Esophagus mucosa (tissue), 1 donor: ENCODE data around the gene ARHGAP31. TPM values are rescaled to one million over a fixed set of nuclear protein-coding genes. Genes with fewer than 3 reads are reported as not detected.
"Not testable (repeated sequence)": the region's sequence is repeated elsewhere in the genome, so short reads cannot be mapped to it uniquely, and the experiment has no call there.

Experiments used
- ATAC-seq: fragments of 200-7000 bp; cut with Tn5 transposase; one replicate; pipeline ENCODE4 v1.9.1; 2020
- total RNA-seq: library from RNA; stranded (reverse); gene quantifications from one replicate; pipeline ENCODE4 v1.2.4, GENCODE V29; 2023
- donor health status: DM: yes; HTN: yes; CAD: no.

The ARHGAP31 gene
- total RNA-seq, 1 donor from 2014 or later = 4.3 TPM

DNA sequence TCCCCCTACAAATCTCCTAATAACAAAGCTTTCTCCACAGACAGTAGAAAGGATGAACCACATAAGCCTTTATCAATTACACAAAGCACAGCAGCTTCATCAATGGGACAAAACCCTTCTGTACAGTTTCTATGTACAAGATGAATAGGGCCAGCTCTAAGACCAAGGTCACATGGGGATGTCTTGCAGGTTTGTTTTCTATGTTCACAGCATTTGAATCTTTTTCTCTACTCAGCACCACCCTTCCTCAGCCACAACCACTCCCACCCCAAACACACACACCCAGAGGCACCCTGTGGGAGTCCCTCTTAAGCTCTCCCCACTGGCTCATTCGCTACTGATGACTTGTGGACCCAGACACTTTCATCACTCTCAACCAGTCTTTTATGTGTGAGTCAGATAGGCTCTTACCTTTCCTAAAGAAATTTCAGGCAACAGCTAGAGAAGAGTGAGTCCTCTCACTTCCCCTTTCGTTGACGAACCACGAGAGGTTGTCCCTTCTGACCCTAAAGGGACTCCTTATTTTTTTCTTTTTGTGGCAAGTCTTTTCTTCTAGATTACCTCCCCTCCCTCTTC lies 57.9 kb downstream of the ARHGAP31 start:
- peak; percentile 59 for ATAC-seq

DNA sequence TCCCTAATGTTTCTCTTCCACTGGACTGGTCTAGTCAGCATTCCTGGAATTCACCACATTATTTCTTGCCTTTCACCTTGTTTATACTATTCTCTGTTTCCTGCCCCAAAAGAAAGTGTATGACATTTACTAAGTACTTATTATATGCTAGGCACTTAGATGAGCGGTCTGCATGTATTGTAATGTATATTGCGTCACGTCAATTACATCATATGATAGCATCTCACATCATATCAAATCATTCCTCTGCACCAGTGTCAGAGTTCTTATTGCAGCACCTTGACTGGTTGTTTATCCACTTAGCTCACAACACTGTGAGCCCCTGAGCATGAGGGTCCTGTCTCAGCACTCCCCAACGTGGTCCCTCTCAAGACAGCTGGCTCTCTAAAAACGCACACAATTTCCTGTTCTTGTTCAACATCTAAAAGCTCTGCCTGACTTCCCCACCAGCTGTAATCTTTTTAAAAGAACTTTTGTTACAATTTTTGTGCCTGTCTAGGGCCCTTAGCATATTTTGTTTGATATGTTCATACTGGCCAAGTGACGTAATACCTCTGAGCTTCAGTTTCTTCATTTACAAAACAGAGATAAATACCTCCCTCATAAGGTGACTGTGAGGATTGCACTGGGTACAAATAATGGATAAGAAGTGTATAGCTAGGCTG lies 58.8 kb downstream of the ARHGAP31 start:
- peak; percentile 71 for ATAC-seq

DNA sequence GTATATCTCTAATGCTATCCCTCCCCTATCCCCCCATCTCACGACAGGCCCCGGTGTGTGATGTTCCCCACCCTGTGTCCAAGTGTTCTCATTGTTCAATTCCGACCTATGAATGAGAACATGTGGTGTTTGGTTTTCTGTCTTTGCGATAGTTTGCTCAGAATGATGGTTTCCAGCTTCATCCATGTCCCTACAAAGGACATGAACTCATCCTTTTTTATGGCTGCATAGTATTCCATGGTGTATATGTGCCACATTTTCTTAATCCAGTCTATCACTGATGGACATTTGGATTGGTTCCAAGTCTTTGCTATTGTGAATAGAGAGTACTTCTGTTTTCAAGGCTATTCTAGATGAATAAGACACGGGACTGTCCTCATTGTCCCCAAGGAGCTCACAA lies 61.4 kb downstream of the ARHGAP31 start:
- not testable (repeated sequence) for ATAC-seq

DNA sequence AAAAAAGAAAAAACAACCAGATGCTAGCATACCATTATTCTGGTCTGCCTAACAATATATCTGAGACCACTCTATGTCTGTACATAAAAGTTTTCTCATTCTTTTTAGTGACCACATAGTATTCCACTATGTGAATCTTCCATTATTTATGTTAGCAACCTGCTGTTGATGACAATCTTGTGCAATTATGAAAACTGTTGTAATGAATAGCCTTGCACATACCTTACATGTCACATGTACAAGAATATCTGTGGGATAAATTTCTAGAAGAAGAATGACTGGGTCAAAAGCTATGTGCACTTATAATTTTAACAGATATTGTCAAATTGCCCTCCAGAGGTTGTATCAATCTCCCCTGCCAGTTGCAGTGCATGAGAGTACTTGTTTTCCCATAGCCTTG lies 62.5 kb downstream of the ARHGAP31 start:
- ATAC-seq = no peak

DNA sequence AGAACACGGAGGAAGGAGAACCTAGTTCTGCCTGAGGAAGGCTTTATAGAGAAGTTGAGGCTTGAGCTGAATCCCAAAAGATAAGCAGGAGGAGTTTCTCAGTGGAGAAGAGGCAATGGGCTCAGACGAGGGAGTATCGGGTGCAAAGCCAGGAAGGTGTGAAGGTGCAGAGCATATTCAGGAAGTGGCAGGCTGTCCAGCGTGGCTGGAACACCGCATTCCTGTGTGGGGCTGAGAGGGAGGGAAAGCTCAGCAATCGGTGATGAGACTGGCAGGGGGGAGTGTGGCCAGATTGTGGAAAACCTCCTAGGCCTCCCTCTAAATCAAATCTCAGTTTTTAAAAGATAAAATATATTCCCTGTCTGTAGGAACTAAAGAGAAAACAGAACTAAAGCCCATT lies 63.0 kb downstream of the ARHGAP31 start:
- ATAC-seq = no peak

DNA sequence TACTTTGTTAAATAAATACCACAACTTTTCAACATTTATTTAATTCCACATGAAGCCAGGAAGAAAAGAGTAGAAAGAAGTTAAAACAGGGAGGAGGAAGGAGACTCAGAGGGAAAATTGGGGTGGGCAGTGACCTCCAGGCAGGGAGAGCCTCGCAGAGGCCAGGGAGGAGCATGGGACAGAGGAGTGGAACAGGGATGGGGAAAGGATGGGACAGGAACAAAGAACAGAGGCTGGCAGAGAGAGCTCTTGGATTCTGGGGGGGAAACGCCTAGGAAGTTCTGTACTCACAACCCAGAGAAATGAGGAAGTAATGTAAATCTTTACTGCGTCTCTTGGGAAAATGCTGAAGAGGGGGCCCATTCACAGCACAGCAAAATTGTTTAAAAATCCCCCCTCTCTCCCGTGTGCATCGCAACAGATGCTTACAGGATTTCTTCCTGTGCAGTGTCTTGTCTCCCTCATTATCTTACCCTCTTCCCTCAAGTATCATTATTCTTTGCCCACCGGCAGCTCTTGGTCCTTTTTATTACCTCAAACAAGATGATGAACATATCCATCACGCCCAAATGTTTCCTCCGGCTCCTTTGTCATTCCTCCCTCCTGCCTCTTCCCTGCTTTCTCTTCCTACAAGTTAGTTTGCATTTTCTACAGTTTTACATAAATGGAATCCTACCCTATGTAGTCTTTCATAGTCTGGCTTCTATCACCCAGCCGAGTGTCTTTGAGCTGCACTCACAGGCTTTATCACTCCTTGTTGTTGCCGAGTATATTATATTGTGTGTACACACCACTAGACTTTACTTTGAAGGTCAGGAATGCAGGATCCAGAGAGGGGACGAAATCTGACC lies 65.5 kb downstream of the ARHGAP31 start:
- ATAC-seq = no peak

DNA sequence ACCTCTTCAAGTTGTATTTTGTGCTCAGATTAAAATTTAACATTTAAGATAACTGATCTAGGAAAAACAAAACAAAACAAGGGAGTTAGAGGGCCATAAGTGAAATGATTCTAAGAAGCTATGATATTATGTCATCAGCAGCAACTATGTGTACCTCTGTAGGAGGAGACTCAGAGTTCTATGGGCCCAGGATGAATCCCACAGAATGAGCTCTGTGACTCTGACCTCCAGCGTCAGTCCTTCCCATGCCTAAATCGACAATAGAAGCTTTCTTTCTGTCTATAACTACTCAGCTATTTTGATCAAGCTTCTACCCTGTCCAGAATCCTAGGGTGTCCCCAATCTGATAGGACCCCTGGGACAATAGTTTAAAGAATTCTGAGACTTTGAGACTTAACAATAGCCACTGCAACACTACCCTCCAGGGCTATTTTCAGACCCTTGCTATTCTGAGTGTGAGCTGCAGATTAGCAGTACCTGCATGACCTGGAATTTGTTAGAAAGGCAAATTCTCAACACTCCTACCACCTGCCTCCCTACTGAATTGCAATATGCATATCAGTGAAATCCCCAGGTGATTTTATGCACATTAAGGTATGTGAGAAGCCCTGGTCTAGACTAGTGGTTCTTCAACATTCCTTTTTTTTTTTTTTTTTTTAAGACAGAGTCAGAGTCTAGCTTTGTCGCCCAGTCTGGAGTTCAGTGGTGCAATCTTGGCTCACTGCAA lies 66.7 kb downstream of the ARHGAP31 start:
- no peak for ATAC-seq

DNA sequence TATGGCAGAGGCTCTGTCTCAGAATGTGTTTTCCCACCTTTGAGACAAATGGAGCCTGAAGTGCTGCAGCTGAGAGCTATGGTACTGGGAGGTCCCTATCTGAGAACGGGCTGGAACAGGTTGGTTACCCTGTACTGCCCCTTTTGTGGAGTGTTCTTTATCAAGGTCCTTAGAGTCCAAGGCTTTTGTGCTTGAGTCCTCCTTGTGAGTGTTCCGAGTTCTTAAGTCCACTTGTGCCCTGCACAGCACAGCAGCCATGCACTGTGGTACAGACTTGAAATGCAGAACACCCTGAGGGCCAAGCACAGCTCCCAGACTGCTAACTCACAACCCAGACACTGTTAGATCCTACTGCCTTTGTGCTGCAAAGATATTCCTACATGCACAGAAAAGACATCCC lies 67.8 kb downstream of the ARHGAP31 start:
- ATAC-seq = no peak

DNA sequence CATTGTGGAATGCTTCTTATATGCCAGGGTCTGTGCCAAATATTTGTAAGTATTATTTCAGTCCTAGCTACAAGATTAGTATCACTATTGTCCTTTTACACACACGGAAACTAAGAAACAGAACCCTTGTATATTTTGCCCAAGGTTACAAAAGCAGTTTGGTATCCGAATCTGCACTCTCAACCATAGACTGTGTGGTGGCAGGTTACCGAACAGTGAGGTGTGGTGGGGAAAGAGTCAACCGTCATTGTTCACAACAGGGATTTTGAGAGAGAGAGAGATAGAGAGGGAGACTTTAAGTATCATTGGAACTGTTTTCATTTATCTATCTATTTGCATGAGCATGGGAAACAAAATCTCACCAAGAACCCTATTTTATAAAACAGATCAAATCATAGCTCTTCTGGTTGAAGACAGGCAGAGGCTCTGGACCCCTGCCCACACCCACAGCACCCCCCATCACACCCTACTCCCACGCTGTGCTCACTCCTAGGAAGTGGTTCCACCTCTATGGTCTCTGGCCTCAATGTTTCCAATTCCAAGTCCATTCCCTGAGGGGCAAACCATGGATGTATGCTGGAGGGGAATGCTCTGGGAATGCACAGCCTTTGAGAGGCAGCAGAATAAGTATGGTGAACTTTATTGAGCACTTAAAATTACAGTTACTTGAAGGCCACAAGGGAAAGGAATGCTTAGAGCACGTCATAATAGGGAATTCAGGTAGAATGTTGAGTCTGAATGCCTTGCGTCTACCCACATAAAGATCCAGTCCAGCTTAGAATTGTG lies 69.0 kb downstream of the ARHGAP31 start:
- no peak for ATAC-seq

DNA sequence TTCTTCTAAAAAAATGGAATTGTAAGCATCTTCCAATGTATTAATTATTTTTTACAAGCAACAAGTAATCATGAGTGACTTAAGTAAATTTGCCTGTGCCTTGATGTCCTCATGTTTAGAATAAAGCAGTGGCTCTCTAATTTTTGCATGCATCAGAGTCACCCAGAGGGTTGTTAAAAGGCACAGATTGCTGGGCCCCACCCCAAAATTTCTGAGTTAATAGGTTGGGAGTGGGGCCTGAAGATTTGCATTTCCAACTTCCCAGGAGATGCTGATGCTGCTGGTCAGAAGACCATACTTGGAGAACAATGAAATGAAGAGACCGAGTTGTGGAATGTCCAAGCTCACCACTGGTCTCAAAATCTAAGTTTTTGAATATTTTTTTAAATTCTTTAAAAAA lies 70.2 kb downstream of the ARHGAP31 start:
- ATAC-seq = no peak

DNA sequence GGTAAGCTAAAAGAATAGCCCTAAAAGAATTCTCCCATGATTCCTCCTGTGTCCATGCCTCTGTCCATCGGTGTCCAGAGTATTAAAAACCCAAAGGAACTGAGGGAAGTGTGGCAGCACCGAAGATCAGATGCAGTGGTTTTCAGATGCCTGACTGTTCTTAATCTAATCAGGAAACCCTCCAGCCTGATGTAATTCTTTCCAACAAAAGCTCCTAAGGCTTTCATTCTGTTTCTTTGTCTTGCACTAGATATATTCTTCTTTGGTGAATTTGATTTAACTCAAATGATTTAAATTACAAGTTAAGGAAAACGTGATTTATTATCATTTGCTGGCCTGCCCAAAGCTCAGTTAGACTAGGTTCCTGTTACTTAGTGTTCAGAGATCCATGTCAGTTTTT lies 71.2 kb downstream of the ARHGAP31 start:
- ATAC-seq = no peak

DNA sequence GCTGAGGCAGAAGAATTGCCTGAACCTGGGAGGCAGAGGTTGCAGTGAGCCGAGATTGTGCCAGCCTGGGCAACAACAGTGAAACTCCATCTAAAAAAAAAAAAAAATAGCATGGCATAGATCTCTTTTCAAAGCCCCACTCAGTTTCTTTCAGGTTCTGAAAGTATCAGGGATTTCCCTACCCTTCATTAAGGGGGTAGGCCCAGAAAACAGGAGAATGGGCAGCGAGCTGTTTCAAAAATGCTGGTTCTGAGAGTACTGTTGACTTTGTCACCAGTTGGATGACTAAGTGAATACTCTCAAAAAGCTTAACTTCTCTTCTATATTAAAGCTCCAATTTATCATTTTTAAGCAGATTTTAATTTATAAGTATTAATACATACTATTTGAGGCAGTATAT lies 72.8 kb downstream of the ARHGAP31 start:
- no peak for ATAC-seq

DNA sequence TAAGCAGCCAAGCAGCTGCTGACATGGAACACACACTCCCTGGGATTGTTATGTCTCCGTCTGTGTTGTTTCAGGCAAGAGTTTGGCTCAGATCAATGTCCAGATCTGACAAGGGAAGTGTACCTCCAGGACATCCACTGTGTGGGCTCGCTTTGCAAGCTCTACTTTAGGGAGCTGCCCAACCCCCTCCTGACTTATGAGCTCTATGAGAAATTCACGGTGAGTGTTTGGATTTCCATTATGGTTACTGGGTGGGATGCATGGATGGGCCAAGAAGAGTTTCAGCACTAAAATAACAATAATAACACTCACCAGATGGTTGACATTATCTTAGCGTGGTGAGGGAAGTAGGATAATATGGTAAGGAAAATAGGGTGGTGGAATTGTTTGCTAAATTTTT lies 74.1 kb downstream of the ARHGAP31 start:
- ATAC-seq = no peak

DNA sequence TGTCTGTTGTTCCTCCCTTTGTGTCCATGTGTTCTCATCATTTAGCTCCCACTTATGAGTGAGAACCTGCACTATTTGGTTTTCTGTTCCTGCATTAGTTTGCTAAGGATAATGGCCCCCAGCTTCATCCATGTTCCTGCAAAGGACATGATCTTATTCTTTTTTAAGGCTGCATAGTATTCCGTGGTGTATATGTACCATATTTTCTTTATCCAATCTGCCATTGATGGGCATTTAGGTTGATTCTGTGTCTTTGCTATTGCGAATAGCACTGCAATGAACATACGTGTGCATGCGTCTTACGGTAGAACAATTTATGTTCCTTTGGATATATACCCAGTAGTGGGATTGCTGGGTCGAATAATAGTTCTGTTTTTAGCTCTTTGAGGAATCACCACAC lies 77.6 kb downstream of the ARHGAP31 start:
- ATAC-seq = not testable (repeated sequence)

DNA sequence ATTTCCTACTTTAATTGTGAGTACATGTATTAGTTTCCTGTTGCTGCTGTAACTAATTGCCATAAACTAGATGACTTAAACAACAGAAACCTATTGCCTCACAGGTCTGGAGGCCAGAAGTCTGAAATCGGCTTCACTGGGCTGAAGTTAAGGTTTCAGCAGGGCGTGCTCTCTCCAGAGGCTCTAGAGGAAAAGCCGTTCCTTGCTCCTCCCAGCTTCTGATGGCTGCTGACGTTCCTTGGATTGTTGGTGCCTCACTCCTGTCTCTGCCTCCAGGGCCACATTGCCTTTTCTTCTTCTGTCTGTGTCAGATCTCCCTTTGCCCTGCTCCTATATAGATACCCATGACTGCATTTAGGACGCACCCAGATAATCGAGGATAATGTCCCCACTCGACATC lies 80.9 kb downstream of the ARHGAP31 start:
- no peak for ATAC-seq

DNA sequence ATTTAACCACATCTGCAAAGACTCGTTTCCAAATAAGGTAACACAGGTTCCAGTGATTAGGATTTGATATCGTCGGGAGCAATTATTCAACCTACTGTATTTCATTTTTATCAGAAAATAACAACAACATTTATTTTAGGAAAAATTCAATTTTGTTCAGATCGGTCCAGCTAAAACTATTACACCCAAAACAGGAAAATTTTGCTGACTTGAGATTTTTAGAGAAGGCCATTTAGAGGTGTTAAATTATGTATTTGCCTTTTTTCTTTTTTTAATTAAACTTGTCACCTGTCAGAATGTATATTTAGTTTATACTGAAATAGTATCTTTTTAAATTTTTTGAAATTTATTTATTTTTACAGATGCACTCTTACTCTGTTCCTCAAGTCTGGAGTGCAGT lies 81.3 kb downstream of the ARHGAP31 start:
- no peak for ATAC-seq

DNA sequence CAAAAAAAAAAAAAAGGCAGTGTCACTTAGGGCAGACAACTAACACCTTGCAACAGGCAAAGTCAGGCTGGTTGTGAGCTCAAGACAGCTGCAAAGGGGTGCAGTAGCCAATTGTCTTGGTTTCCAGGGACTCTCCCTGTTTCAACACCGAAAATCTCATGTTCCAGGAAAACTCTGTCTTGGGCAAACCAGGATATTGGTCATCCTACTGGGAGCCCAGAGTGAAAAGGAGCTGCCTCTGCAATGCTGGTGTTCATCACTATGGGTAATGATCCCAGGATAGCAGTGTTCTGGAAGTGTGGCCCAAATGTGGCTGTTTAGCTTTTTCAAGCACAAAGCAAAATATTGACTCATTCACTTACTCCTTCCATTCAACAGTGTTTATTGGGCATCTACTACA lies 82.6 kb downstream of the ARHGAP31 start:
- no peak for ATAC-seq

DNA sequence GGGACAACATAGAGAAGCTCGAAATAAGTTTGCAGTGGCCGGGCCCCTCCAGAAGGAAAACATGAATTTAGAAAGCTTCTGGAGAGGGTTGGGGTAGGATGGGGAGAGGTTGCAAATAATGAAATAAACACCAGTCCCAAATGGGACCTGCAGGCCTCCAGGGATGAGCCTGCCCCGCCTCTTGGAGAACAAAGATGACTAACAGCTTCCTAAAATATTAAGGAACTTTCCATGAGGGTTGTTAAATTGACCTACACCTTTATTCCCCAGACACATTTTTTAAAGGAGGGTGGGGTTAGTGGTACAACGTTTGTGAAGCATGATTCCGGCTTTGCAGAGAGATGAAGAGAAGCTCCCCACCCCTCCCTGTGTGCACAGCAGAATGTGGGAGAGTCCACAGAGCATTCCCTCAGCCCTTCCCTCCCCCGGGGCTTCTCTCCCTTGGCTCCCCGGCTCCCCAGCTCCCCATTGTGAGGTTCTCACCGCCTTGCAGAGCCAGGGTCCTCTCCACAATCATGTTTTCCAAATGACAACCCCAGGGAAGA lies 84.1 kb downstream of the ARHGAP31 start:
- no peak for ATAC-seq

DNA sequence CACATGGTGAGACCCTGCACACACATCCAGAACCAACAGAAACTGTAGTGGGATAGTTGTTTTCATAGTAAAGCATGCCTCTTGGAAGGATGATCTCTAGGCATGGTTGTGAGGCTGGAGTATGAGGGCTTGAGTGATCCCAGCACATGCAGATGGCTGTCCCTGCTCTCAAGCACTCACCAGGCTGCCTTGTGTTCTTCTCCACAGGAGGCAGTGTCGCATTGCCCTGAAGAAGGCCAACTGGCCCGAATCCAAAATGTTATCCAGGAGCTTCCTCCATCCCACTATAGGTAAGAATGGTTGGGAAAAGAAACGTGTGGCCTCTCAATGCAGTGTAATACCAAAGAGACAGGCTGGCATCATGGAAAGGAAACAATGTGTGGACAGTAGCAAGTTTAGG lies 86.5 kb downstream of the ARHGAP31 start:
- no peak for ATAC-seq

DNA sequence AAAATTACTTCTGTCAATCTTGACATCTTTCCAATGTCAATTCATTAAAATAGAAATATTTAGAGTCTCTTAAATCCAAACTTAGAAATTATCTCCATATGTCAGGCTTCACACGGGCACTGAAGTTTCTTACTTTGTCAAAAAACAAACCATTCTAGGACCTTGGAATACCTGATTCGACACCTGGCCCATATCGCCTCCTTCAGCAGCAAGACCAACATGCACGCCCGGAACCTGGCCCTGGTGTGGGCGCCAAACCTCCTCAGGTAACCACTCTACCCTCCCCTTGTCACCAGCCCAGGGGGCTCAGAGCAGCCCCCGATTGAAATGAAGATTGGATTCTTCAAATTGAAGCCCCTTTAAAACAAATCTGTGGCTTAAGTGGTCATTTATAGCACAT lies 88.0 kb downstream of the ARHGAP31 start:
- no peak for ATAC-seq

DNA sequence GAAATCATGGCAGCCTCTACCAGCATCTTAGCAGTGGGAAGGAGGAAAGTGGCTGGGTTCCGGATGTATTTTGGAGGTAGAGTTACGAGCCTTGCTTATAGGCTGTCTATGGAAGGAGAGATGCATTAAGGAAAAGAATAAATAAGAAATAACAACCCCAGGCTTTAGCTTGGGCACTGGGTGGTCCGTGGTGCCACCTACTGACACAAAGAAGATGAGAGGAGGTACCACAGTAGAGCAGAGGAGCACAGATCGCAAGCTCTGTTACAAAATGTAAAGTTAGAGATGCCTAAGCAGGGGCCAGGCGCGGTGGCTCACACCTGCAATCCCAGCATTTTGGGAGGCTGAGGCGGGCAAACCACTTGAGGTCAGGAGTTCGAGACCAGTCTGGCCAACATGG lies 94.4 kb downstream of the ARHGAP31 start:
- no peak for ATAC-seq

DNA sequence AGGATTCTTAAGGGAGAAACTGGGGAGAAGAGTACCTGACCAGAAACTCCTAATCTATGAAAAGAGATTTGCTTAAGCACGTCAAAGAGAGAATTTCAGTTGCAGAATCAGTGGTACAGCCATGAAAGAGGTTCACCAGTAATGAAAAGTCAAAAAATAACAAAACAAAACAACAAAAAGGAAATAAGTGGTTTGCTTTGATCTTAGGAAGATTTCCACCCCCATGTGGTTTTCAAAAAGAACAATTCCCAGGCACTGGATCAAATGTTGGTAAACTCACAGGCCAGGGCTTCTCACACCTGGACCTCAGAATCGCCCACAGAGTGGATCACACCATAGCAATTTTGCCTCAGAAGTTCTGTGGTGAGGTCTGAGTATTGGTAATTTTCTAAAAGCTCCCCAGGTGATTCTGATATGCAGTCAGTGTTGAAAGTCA lies 101.8 kb downstream of the ARHGAP31 start:
- no peak for ATAC-seq
